ENCODE data around the gene PRKAG1.

GRCh38 chr12:49041881-49042484 lies 23.4 kb upstream of the PRKAG1 start:
- TF ChIP-seq CTCF (conservative IDR thresholded peaks at IDR 0.05; ENCODE audit: low read length) (no peak), EZH2phosphoT487 (IDR thresholded peaks at IDR 0.05; ENCODE audit: borderline replicate concordance, low read depth, low read length) (no peak)

All from OCI-LY7 (cell line).